ENCODE results near the gene LETM1.

Gene LETM1

GRCh38 chr4:1896658-1896991 is 40.7 kb upstream of the LETM1 start:
- no peak overlapping the region for H3K4me3 ChIP-seq (ENCODE audit: low read depth, low read length)
- H3K79me2 ChIP-seq (ENCODE audit: control insufficient read depth, insufficient read depth, low read length, unreplicated experiment) = peaks cover 90% of the 10 kb centered on the region
- no peak overlapping the region for H2AFZ ChIP-seq (ENCODE audit: low read length, unreplicated experiment)
- no peak overlapping the region for H3K27ac ChIP-seq (ENCODE audit: low read depth, low read length)
- H3K27me3 ChIP-seq (ENCODE audit: insufficient read depth, low read length) = no peaks in the 10 kb centered on the region
- peaks cover 5% of the 10 kb centered on the region for H3K4me1 ChIP-seq (ENCODE audit: control insufficient read depth, insufficient read depth, low read length, unreplicated experiment)
- H3K36me3 ChIP-seq (ENCODE audit: insufficient read depth, low read length) = peaks cover 13% of the 10 kb centered on the region

GRCh38 chr4:1895971-1896657 is 40.2 kb upstream of the LETM1 start:
- H3K36me3 ChIP-seq (ENCODE audit: insufficient read depth, low read length) = peaks cover 13% of the 10 kb centered on the region
- H3K4me1 ChIP-seq (ENCODE audit: control insufficient read depth, insufficient read depth, low read length, unreplicated experiment) = peaks cover 5% of the 10 kb centered on the region
- H3K27ac ChIP-seq (ENCODE audit: low read depth, low read length) = no peak overlapping the region
- no peaks in the 10 kb centered on the region for H3K27me3 ChIP-seq (ENCODE audit: insufficient read depth, low read length)
- no peak overlapping the region for H3K4me3 ChIP-seq (ENCODE audit: low read depth, low read length)
- peaks cover 90% of the 10 kb centered on the region for H3K79me2 ChIP-seq (ENCODE audit: control insufficient read depth, insufficient read depth, low read length, unreplicated experiment)
- no peak overlapping the region for H2AFZ ChIP-seq (ENCODE audit: low read length, unreplicated experiment)

GRCh38 chr4:1890979-1891570 is 35.1 kb upstream of the LETM1 start:
- H3K36me3 ChIP-seq (ENCODE audit: insufficient read depth, low read length) = 0 out of 2 replicates have a peak, but pooled peaks cover 2% of the 10 kb centered on the region
- no peak overlapping the region for H3K27ac ChIP-seq (ENCODE audit: low read depth, low read length)
- H2AFZ ChIP-seq (ENCODE audit: low read length, unreplicated experiment) = no peak overlapping the region
- peaks cover 11% of the 10 kb centered on the region for H3K4me1 ChIP-seq (ENCODE audit: control insufficient read depth, insufficient read depth, low read length, unreplicated experiment)
- H3K79me2 ChIP-seq (ENCODE audit: control insufficient read depth, insufficient read depth, low read length, unreplicated experiment) = peaks cover 98% of the 10 kb centered on the region
- H3K27me3 ChIP-seq (ENCODE audit: insufficient read depth, low read length) = no peaks in the 10 kb centered on the region
- no peak overlapping the region for H3K4me3 ChIP-seq (ENCODE audit: low read depth, low read length)

- no peaks in the 10 kb centered on the region for H3K27me3 ChIP-seq (ENCODE audit: insufficient read depth, low read length)
- no peak overlapping the region for H3K4me3 ChIP-seq (ENCODE audit: low read depth, low read length)
- peaks cover 99% of the 10 kb centered on the region for H3K79me2 ChIP-seq (ENCODE audit: control insufficient read depth, insufficient read depth, low read length, unreplicated experiment)
- H3K27ac ChIP-seq (ENCODE audit: low read depth, low read length) = no peak overlapping the region
- H3K4me1 ChIP-seq (ENCODE audit: control insufficient read depth, insufficient read depth, low read length, unreplicated experiment) = peaks cover 18% of the 10 kb centered on the region
- no peak overlapping the region for H2AFZ ChIP-seq (ENCODE audit: low read length, unreplicated experiment)
- H3K36me3 ChIP-seq (ENCODE audit: insufficient read depth, low read length) = peaks cover 5% of the 10 kb centered on the region; the same call in 1 of the 2 replicates
These were observed 31.1 kb upstream of the LETM1 start for GRCh38 chr4:1887052-1887451.

- Histone ChIP-seq H2AFZ (ENCODE audit: low read length, unreplicated experiment) (no peak overlapping the region), H3K4me1 (ENCODE audit: control insufficient read depth, insufficient read depth, low read length, unreplicated experiment) (peaks cover 21% of the 10 kb centered on the region), H3K79me2 (ENCODE audit: control insufficient read depth, insufficient read depth, low read length, unreplicated experiment) (peaks cover 99% of the 10 kb centered on the region), H3K4me3 (ENCODE audit: low read depth, low read length) (no peak overlapping the region), H3K27me3 (ENCODE audit: insufficient read depth, low read length) (no peaks in the 10 kb centered on the region), H3K27ac (ENCODE audit: low read depth, low read length) (no peak overlapping the region), H3K36me3 (ENCODE audit: insufficient read depth, low read length) (peaks cover 5% of the 10 kb centered on the region; the same call in 1 of the 2 replicates)
These were observed 29.5 kb upstream of the LETM1 start for GRCh38 chr4:1885414-1885813.

- Histone ChIP-seq H3K4me1 (ENCODE audit: control insufficient read depth, insufficient read depth, low read length, unreplicated experiment) (peaks cover 30% of the 10 kb centered on the region), H3K4me3 (ENCODE audit: low read depth, low read length) (no peak overlapping the region), H2AFZ (ENCODE audit: low read length, unreplicated experiment) (no peak overlapping the region), H3K27ac (ENCODE audit: low read depth, low read length) (no peak overlapping the region), H3K27me3 (ENCODE audit: insufficient read depth, low read length) (no peaks in the 10 kb centered on the region), H3K79me2 (ENCODE audit: control insufficient read depth, insufficient read depth, low read length, unreplicated experiment) (peaks cover 97% of the 10 kb centered on the region), H3K36me3 (ENCODE audit: insufficient read depth, low read length) (peaks cover 5% of the 10 kb centered on the region; the same call in 1 of the 2 replicates)
These were observed 27.6 kb upstream of the LETM1 start for GRCh38 chr4:1883583-1883982.

GRCh38 chr4:1882850-1883271 is 26.9 kb upstream of the LETM1 start:
- Histone ChIP-seq H3K79me2 (ENCODE audit: control insufficient read depth, insufficient read depth, low read length, unreplicated experiment) (peaks cover 95% of the 10 kb centered on the region), H3K27me3 (ENCODE audit: insufficient read depth, low read length) (no peaks in the 10 kb centered on the region), H3K4me3 (ENCODE audit: low read depth, low read length) (no peak overlapping the region), H2AFZ (ENCODE audit: low read length, unreplicated experiment) (no peak overlapping the region), H3K4me1 (ENCODE audit: control insufficient read depth, insufficient read depth, low read length, unreplicated experiment) (peaks cover 34% of the 10 kb centered on the region), H3K36me3 (ENCODE audit: insufficient read depth, low read length) (peaks cover 4% of the 10 kb centered on the region; the same call in 1 of the 2 replicates), H3K27ac (ENCODE audit: low read depth, low read length) (no peak overlapping the region)

- Histone ChIP-seq H2AFZ (ENCODE audit: low read length, unreplicated experiment) (no peak overlapping the region), H3K27ac (ENCODE audit: low read depth, low read length) (no peak overlapping the region), H3K27me3 (ENCODE audit: insufficient read depth, low read length) (no peaks in the 10 kb centered on the region), H3K79me2 (ENCODE audit: control insufficient read depth, insufficient read depth, low read length, unreplicated experiment) (peaks cover 95% of the 10 kb centered on the region), H3K4me3 (ENCODE audit: low read depth, low read length) (no peak overlapping the region), H3K36me3 (ENCODE audit: insufficient read depth, low read length) (peaks cover 3% of the 10 kb centered on the region; the same call in 1 of the 2 replicates), H3K4me1 (ENCODE audit: control insufficient read depth, insufficient read depth, low read length, unreplicated experiment) (peaks cover 29% of the 10 kb centered on the region)
These were observed 24.4 kb upstream of the LETM1 start for GRCh38 chr4:1880332-1880731.

- H3K4me1 ChIP-seq (ENCODE audit: control insufficient read depth, insufficient read depth, low read length, unreplicated experiment) = peaks cover 26% of the 10 kb centered on the region
- H3K27ac ChIP-seq (ENCODE audit: low read depth, low read length) = no peak overlapping the region
- H3K79me2 ChIP-seq (ENCODE audit: control insufficient read depth, insufficient read depth, low read length, unreplicated experiment) = peaks cover 95% of the 10 kb centered on the region
- H2AFZ ChIP-seq (ENCODE audit: low read length, unreplicated experiment) = no peak overlapping the region
- no peaks in the 10 kb centered on the region for H3K36me3 ChIP-seq (ENCODE audit: insufficient read depth, low read length)
- H3K4me3 ChIP-seq (ENCODE audit: low read depth, low read length) = no peak overlapping the region
- H3K27me3 ChIP-seq (ENCODE audit: insufficient read depth, low read length) = no peaks in the 10 kb centered on the region
These were observed 23.5 kb upstream of the LETM1 start for GRCh38 chr4:1879485-1879884.

- 0 out of 2 replicates have a peak overlapping the region, but pooled peaks have one; percentile 88 for H3K27ac ChIP-seq (ENCODE audit: low read depth, low read length)
- peaks cover 74% of the 10 kb centered on the region for H3K79me2 ChIP-seq (ENCODE audit: control insufficient read depth, insufficient read depth, low read length, unreplicated experiment)
- H3K4me1 ChIP-seq (ENCODE audit: control insufficient read depth, insufficient read depth, low read length, unreplicated experiment) = peaks cover 37% of the 10 kb centered on the region
- H3K36me3 ChIP-seq (ENCODE audit: insufficient read depth, low read length) = no peaks in the 10 kb centered on the region
- H3K27me3 ChIP-seq (ENCODE audit: insufficient read depth, low read length) = no peaks in the 10 kb centered on the region
- H3K4me3 ChIP-seq (ENCODE audit: low read depth, low read length) = no peak overlapping the region
- no peak overlapping the region for H2AFZ ChIP-seq (ENCODE audit: low read length, unreplicated experiment)
These were observed 18.2 kb upstream of the LETM1 start for GRCh38 chr4:1874201-1874600.

GRCh38 chr4:1873776-1874175 is 17.8 kb upstream of the LETM1 start:
- Histone ChIP-seq H2AFZ (ENCODE audit: low read length, unreplicated experiment) (no peak overlapping the region), H3K36me3 (ENCODE audit: insufficient read depth, low read length) (no peaks in the 10 kb centered on the region), H3K79me2 (ENCODE audit: control insufficient read depth, insufficient read depth, low read length, unreplicated experiment) (peaks cover 72% of the 10 kb centered on the region), H3K4me1 (ENCODE audit: control insufficient read depth, insufficient read depth, low read length, unreplicated experiment) (peaks cover 35% of the 10 kb centered on the region), H3K27me3 (ENCODE audit: insufficient read depth, low read length) (no peaks in the 10 kb centered on the region), H3K4me3 (ENCODE audit: low read depth, low read length) (peak overlapping the region; percentile 81), H3K27ac (ENCODE audit: low read depth, low read length) (peak overlapping the region; percentile 88; the same call in 1 of the 2 replicates)
